AG10803 (cell line): Measurements from ENCODE around the gene KCTD16.

Experiments
- DNase-seq: peaks from one replicate; pipeline ENCODE4 v3.0.0; 2010; ENCODE audit warnings: low read depth
- H3K4me3 ChIP-seq: 2 replicates; pipeline ENCODE4 v1.5.1; 2011; ENCODE audit warnings: mild to moderate bottlenecking, low read length, control low read depth
- TF ChIP-seq, protein P1 (sequence below): conservative IDR thresholded peaks from 2 replicates; pipeline ENCODE4 v1.5.1; 2011; ENCODE audit warnings: mild to moderate bottlenecking, low read length, control low read depth, inconsistent platforms

The KCTD16 gene

GRCh38 chr5:144525000-144525399 lies 354.3 kb downstream of the KCTD16 start:
- TF ChIP-seq, protein P1, sequence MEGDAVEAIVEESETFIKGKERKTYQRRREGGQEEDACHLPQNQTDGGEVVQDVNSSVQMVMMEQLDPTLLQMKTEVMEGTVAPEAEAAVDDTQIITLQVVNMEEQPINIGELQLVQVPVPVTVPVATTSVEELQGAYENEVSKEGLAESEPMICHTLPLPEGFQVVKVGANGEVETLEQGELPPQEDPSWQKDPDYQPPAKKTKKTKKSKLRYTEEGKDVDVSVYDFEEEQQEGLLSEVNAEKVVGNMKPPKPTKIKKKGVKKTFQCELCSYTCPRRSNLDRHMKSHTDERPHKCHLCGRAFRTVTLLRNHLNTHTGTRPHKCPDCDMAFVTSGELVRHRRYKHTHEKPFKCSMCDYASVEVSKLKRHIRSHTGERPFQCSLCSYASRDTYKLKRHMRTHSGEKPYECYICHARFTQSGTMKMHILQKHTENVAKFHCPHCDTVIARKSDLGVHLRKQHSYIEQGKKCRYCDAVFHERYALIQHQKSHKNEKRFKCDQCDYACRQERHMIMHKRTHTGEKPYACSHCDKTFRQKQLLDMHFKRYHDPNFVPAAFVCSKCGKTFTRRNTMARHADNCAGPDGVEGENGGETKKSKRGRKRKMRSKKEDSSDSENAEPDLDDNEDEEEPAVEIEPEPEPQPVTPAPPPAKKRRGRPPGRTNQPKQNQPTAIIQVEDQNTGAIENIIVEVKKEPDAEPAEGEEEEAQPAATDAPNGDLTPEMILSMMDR: no peak
- DNase-seq: no peak
- H3K4me3 ChIP-seq: no peak overlapping the region

DNA sequence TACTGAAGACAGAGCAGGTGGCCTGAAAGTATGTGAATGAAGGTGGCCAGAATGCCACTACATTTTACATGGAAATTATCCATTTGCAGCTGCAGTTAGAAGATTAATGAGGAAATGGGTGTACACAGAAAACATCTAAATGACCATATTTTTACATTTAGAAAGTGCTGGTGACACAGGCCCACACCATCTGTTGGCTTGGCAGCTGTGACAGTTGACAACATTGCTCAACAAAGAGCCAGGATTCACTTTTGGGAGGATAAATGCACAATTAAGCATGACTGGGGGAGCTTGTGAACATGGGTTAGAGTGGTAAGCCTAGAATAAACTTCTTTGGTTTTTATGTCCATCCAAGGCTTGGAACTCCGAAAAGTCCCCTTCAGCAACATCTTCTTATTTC lies 360.5 kb downstream of the KCTD16 start:
- no peak for DNase-seq
- TF ChIP-seq, protein P1: no peak
- H3K4me3 ChIP-seq: no peak overlapping the region
